Myocyte (in vitro differentiated cells): ENCODE measurements around the gene TIMM22. TPM values are rescaled to one million over a fixed set of nuclear protein-coding genes. Genes with fewer than 3 reads are reported as not detected.

ENCODE experiments used
- DNase-seq: peaks from one replicate; pipeline ENCODE4 v3.0.0-alpha.2; 2012; ENCODE audit warnings: low read depth
- total RNA-seq: library from RNA; depleted of rRNA; stranded (reverse); fragments of >200 nt; gene quantifications from 2 replicates; pipeline ENCODE4 v1.2.3, GENCODE V29; 2014

Gene TIMM22
- total RNA-seq, 1 donor from 2014 or later: 36.7 TPM

- DNase-seq: no peak
Measured at GRCh38 chr17:1018547-1018946, 21.6 kb downstream of the TIMM22 start.

- no peak for DNase-seq
Measured at GRCh38 chr17:1019451-1019850, 22.5 kb downstream of the TIMM22 start.

- DNase-seq: no peak
Measured at GRCh38 chr17:1021147-1021546, 24.2 kb downstream of the TIMM22 start.

- DNase-seq: no peak
Measured at GRCh38 chr17:1022278-1023024, 25.5 kb downstream of the TIMM22 start.

GRCh38 chr17:1024076-1024475 lies 27.1 kb downstream of the TIMM22 start:
- DNase-seq: no peak

GRCh38 chr17:1025733-1026598 lies 29.0 kb downstream of the TIMM22 start:
- DNase-seq: no peak

- no peak for DNase-seq
Measured at GRCh38 chr17:1026599-1026975, 29.7 kb downstream of the TIMM22 start.

- DNase-seq: no peak
Measured at GRCh38 chr17:1027044-1027443, 30.1 kb downstream of the TIMM22 start.

GRCh38 chr17:1029196-1029921 lies 32.4 kb downstream of the TIMM22 start:
- DNase-seq: peak; percentile 83

GRCh38 chr17:1029922-1030644 lies 33.2 kb downstream of the TIMM22 start:
- peak; percentile 89 for DNase-seq

GRCh38 chr17:1030684-1031532 lies 34.0 kb downstream of the TIMM22 start:
- DNase-seq: no peak

- DNase-seq: no peak
Measured at GRCh38 chr17:1031711-1032110, 34.8 kb downstream of the TIMM22 start.

- DNase-seq: no peak
Measured at GRCh38 chr17:1032391-1032790, 35.5 kb downstream of the TIMM22 start.

- no peak for DNase-seq
Measured at GRCh38 chr17:1033503-1033902, 36.6 kb downstream of the TIMM22 start.

- no peak for DNase-seq
Measured at GRCh38 chr17:1034652-1035210, 37.8 kb downstream of the TIMM22 start.

GRCh38 chr17:1035546-1036170 lies 38.7 kb downstream of the TIMM22 start:
- peak; percentile 67 for DNase-seq

- DNase-seq: peak; percentile 91
Measured at GRCh38 chr17:1036171-1036844, 39.4 kb downstream of the TIMM22 start.

GRCh38 chr17:1036845-1037237 lies 39.9 kb downstream of the TIMM22 start:
- DNase-seq: no peak
